Tibial nerve (tissue), 4 donors: ENCODE results near the gene GJA4. TPM values are rescaled to one million over a fixed set of nuclear protein-coding genes. Genes with fewer than 3 reads are reported as not detected.

ENCODE experiments used
- DNase-seq, 2 donors: peaks; one replicate each; pipeline ENCODE4 v3.0.0-alpha.2; 2019; ENCODE audit warnings: low spot score in 2 of 2
- H3K27ac ChIP-seq, 4 donors: fragments of 200-600 bp; sonication (generic) in 3 of 4; one replicate each; pipeline ENCODE4 v1.5.1; 2017 to 2019; ENCODE audit warnings: mild to moderate bottlenecking in 1 of 4
- H3K27me3 ChIP-seq, 2 donors: fragments of 200-600 bp; sonication (generic) in 1 of 2; one replicate each; pipeline versions ENCODE4 v1.5.1 to v1.6.0; 2017 to 2019
- H3K36me3 ChIP-seq, 3 donors: fragments of 200-600 bp; sonication (generic); one replicate each; pipeline ENCODE4 v1.5.1; 2018 to 2019
- H3K4me1 ChIP-seq, 4 donors: fragments of 200-600 bp; sonication (generic) in 3 of 4; one replicate each; pipeline ENCODE4 v1.5.1; 2017 to 2019
- H3K4me3 ChIP-seq, 4 donors: fragments of 200-600 bp; sonication (generic) in 3 of 4; one replicate each; pipeline ENCODE4 v1.5.1; 2017 to 2019; ENCODE audit warnings: mild to moderate bottlenecking in 1 of 4, moderate library complexity in 1 of 4
- H3K9me3 ChIP-seq, 4 donors: fragments of 200-600 bp; sonication (generic) in 3 of 4; one replicate each; pipeline ENCODE4 v1.5.1; 2017 to 2019
- EP300 ChIP-seq, 2 donors: sonication (generic); formaldehyde crosslinking; IDR thresholded peaks; one replicate each; pipeline ENCODE4 v1.6.1; 2017; ENCODE audit warnings: antibody characterized with exemption in 2 of 2, mild to moderate bottlenecking in 1 of 2
- POLR2A ChIP-seq, 2 donors: fragments of 450-650 bp; IDR thresholded peaks; one replicate each; pipeline ENCODE4 v1.6.1; 2017; ENCODE audit warnings: antibody characterized with exemption in 2 of 2, mild to moderate bottlenecking in 2 of 2, moderate library complexity in 2 of 2
- WGBS, 2 donors: methylation state at CpG; one replicate each; pipeline ENCODE4 v1.1.5; 2018; 5-methylcytosine and 5-hydroxymethylcytosine counted together
- total RNA-seq, 4 donors: library from RNA; depleted of rRNA; stranded (reverse); fragments of >200 nt; gene quantifications; one replicate each; pipeline ENCODE4 v1.1.0, GENCODE V29; 2016
- TF ChIP-seq, protein P1 (sequence below), 5 experiments: fragments of 200-600 bp in 3 of 5; fragments of 450-650 bp in 2 of 5; sonication (generic) in 3 of 5; IDR thresholded peaks; one replicate each; pipeline ENCODE4 v1.5.1; 2016 to 2019; ENCODE audit warnings: antibody characterized with exemption in 5 of 5, mild to moderate bottlenecking in 3 of 5, moderate library complexity in 2 of 5

Gene GJA4
- total RNA-seq, 4 donors from 2014 or later, result 20.3 to 65.1 (median 37.2) TPM

- no peak for DNase-seq
- H3K36me3 ChIP-seq, result no peaks in the 10 kb centered on the region
Measured at GRCh38 chr1:34754964-34755637, 37.7 kb upstream of the GJA4 start, which contains the start of gene GJB5. GJB5 (plus strand) TSS chr1:34755047; CDS start chr1:34757331, 2,284 bp downstream.

GRCh38 chr1:34755961-34756360 is 36.8 kb upstream of the GJA4 start:
- Histone ChIP-seq H3K27me3 (no peaks in the 10 kb centered on the region), H3K4me1 (no peaks in the 10 kb centered on the region), H3K4me3 (no peak overlapping the region), H3K9me3 (no peaks in the 10 kb centered on the region), H3K27ac (no peak overlapping the region), H3K36me3 (no peaks in the 10 kb centered on the region)
- TF ChIP-seq POLR2A (IDR thresholded peaks at IDR 0.05), result no peak
- TF ChIP-seq EP300 (IDR thresholded peaks at IDR 0.05), result no peak
- TF ChIP-seq, protein P1, sequence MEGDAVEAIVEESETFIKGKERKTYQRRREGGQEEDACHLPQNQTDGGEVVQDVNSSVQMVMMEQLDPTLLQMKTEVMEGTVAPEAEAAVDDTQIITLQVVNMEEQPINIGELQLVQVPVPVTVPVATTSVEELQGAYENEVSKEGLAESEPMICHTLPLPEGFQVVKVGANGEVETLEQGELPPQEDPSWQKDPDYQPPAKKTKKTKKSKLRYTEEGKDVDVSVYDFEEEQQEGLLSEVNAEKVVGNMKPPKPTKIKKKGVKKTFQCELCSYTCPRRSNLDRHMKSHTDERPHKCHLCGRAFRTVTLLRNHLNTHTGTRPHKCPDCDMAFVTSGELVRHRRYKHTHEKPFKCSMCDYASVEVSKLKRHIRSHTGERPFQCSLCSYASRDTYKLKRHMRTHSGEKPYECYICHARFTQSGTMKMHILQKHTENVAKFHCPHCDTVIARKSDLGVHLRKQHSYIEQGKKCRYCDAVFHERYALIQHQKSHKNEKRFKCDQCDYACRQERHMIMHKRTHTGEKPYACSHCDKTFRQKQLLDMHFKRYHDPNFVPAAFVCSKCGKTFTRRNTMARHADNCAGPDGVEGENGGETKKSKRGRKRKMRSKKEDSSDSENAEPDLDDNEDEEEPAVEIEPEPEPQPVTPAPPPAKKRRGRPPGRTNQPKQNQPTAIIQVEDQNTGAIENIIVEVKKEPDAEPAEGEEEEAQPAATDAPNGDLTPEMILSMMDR (IDR thresholded peaks at IDR 0.05), result no peak
- no peak for DNase-seq
- 86 to 90% methylated on average over 6 of the region's 6 CpGs for WGBS, 2 donors

More at GRCh38 chr1:34754964-34755637, 37.7 kb upstream of the GJA4 start, which contains the start of gene GJB5:
- 43 to 62% methylated on average over 6 to 12 of the region's 13 CpGs for WGBS, 2 donors
- no peaks in the 10 kb centered on the region for H3K4me1 ChIP-seq
- no peak within 1 kb of the TSS for H3K4me3 ChIP-seq
- H3K9me3 ChIP-seq, result no peaks in the 10 kb centered on the region
- TF ChIP-seq EP300 (IDR thresholded peaks at IDR 0.05) (no peak), POLR2A (IDR thresholded peaks at IDR 0.05) (no peak)
- TF ChIP-seq, protein P1 (IDR thresholded peaks at IDR 0.05), result no peak
- no peak within 1 kb of the TSS for H3K27ac ChIP-seq
- H3K27me3 ChIP-seq, result no peaks in the 10 kb centered on the region

DNA sequence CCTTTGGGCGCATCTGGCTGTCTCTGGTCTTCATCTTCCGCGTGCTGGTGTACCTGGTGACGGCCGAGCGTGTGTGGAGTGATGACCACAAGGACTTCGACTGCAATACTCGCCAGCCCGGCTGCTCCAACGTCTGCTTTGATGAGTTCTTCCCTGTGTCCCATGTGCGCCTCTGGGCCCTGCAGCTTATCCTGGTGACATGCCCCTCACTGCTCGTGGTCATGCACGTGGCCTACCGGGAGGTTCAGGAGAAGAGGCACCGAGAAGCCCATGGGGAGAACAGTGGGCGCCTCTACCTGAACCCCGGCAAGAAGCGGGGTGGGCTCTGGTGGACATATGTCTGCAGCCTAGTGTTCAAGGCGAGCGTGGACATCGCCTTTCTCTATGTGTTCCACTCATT is 35.4 kb upstream of the GJA4 start:
- H3K27ac ChIP-seq, result no peak overlapping the region
- 90 to 93% methylated on average over 21 of the region's 21 CpGs for WGBS, 2 donors
- TF ChIP-seq POLR2A (IDR thresholded peaks at IDR 0.05) (no peak), EP300 (IDR thresholded peaks at IDR 0.05) (no peak)
- TF ChIP-seq, protein P1 (IDR thresholded peaks at IDR 0.05), result no peak
- no peak overlapping the region for H3K4me3 ChIP-seq
- H3K27me3 ChIP-seq, result no peaks in the 10 kb centered on the region
- H3K36me3 ChIP-seq, result no peaks in the 10 kb centered on the region
- no peaks in the 10 kb centered on the region for H3K4me1 ChIP-seq
- no peak for DNase-seq
- no peaks in the 10 kb centered on the region for H3K9me3 ChIP-seq

GRCh38 chr1:34758751-34759150 is 34.0 kb upstream of the GJA4 start:
- Histone ChIP-seq H3K36me3 (no peaks in the 10 kb centered on the region), H3K27me3 (no peaks in the 10 kb centered on the region), H3K9me3 (no peaks in the 10 kb centered on the region), H3K4me1 (no peaks in the 10 kb centered on the region), H3K4me3 (no peak overlapping the region), H3K27ac (no peak overlapping the region)
- WGBS, 2 donors, result 64 to 67% methylated on average over 4 of the region's 4 CpGs
- TF ChIP-seq EP300 (IDR thresholded peaks at IDR 0.05) (no peak), POLR2A (IDR thresholded peaks at IDR 0.05) (no peak)
- TF ChIP-seq, protein P1 (IDR thresholded peaks at IDR 0.05), result no peak
- no peak for DNase-seq

- 45 to 56% methylated on average over 10 of the region's 10 CpGs for WGBS, 2 donors
- no peak for DNase-seq
- H3K27me3 ChIP-seq, result no peaks in the 10 kb centered on the region
- TF ChIP-seq, protein P1 (IDR thresholded peaks at IDR 0.05), result no peak
- TF ChIP-seq EP300 (IDR thresholded peaks at IDR 0.05), result no peak
- no peak for TF ChIP-seq POLR2A (IDR thresholded peaks at IDR 0.05)
- peaks cover 0 to under 1% (median 0%) of the 10 kb centered on the region in 4 donors for H3K9me3 ChIP-seq
- no peak within 1 kb of the TSS for H3K4me3 ChIP-seq
- no peak within 1 kb of the TSS for H3K27ac ChIP-seq
- no peaks in the 10 kb centered on the region for H3K36me3 ChIP-seq
- no peaks in the 10 kb centered on the region for H3K4me1 ChIP-seq
Measured at GRCh38 chr1:34759503-34760357, 33.1 kb upstream of the GJA4 start, which contains the start of gene GJB4. GJB4 (plus strand) TSS chr1:34759740; CDS start chr1:34761255, 1,515 bp downstream.
